Neural cell (in vitro differentiated cells): ENCODE data around the gene RASA1. TPM values are rescaled to one million over a fixed set of nuclear protein-coding genes. Genes with fewer than 3 reads are reported as not detected.

Experiments used
- H2AFZ ChIP-seq: fragments of 200-600, 300-800 bp; sonication (generic), shearing (Covaris generic); 2 replicates; pipeline ENCODE4 v1.6.0; 2014; ENCODE audit warnings: low read depth, mild to moderate bottlenecking, antibody characterized with exemption, low read length, moderate library complexity
- H3F3A ChIP-seq: fragments of 200-600 bp; shearing (Covaris generic); 2 replicates; pipeline ENCODE4 v1.6.1; 2016; ENCODE audit warnings: mild to moderate bottlenecking, moderate library complexity, mixed read lengths, antibody characterized with exemption, low read length; ENCODE audit not compliant: insufficient read depth, poor library complexity, severe bottlenecking
- H3K27ac ChIP-seq: fragments of 200-600, 300-800 bp; sonication (generic), shearing (Covaris generic); 2 replicates; pipeline ENCODE4 v1.5.1; 2014; ENCODE audit warnings: mild to moderate bottlenecking, low read length, moderate library complexity
- H3K27me3 ChIP-seq: fragments of 300-800, 200-600 bp; sonication (generic), shearing (Covaris generic); 2 replicates; pipeline ENCODE4 v1.6.0; 2014; ENCODE audit warnings: mild to moderate bottlenecking, low read depth, low read length, moderate library complexity; ENCODE audit not compliant: insufficient read depth
- H3K36me3 ChIP-seq: fragments of 300-800, 200-600 bp; sonication (generic), shearing (Covaris generic); 2 replicates; pipeline ENCODE4 v1.5.1; 2014; ENCODE audit warnings: mild to moderate bottlenecking, antibody characterized with exemption, low read length, moderate library complexity; ENCODE audit not compliant: insufficient read depth
- H3K4me2 ChIP-seq: fragments of 300-800, 200-600 bp; sonication (generic), shearing (Covaris generic); 2 replicates; pipeline ENCODE4 v1.6.0; 2014; ENCODE audit warnings: mild to moderate bottlenecking, low read length
- H3K4me3 ChIP-seq: fragments of 300-800, 200-600 bp; sonication (generic), shearing (Covaris generic); 2 replicates; pipeline ENCODE4 v1.5.1; 2014; ENCODE audit warnings: mild to moderate bottlenecking, low read length, moderate library complexity
- H3K79me2 ChIP-seq: fragments of 200-600 bp; shearing (Covaris generic); replicated peaks from 2 replicates; pipeline ENCODE4 v1.6.0; 2014; ENCODE audit warnings: mild to moderate bottlenecking, low read length, moderate library complexity; ENCODE audit not compliant: insufficient read depth
- H3K9ac ChIP-seq: fragments of 300-800, 200-600 bp; sonication (generic), shearing (Covaris generic); 2 replicates; pipeline ENCODE4 v1.6.1; 2016; ENCODE audit warnings: mild to moderate bottlenecking, low read length, mixed read lengths
- H3K9me2 ChIP-seq: fragments of 200-600 bp; shearing (Covaris generic); 2 replicates; pipeline ENCODE4 v1.6.1; 2016; ENCODE audit warnings: mild to moderate bottlenecking, low read length, mixed read lengths; ENCODE audit not compliant: insufficient read depth
- H3K9me3 ChIP-seq: fragments of 200-600, 300-800 bp; sonication (generic), shearing (Covaris generic); 2 replicates; pipeline ENCODE4 v1.6.1; 2016; ENCODE audit warnings: mild to moderate bottlenecking, mixed run types, low read length, moderate library complexity, mixed read lengths
- H4K20me1 ChIP-seq: fragments of 200-600 bp; shearing (Covaris generic); 2 replicates; pipeline ENCODE4 v1.6.1; 2016; ENCODE audit warnings: mild to moderate bottlenecking, mixed run types; ENCODE audit not compliant: insufficient read depth
- EP300 ChIP-seq: fragments of 450-650 bp; conservative IDR thresholded peaks from 2 replicates; pipeline ENCODE4 v1.6.1; 2014; ENCODE audit warnings: antibody characterized with exemption, mild to moderate bottlenecking, moderate library complexity; ENCODE audit not compliant: poor library complexity, severe bottlenecking
- EZH2 ChIP-seq: fragments of 200-600, 300-800 bp; shearing (Covaris generic), sonication (generic); IDR thresholded peaks from 2 replicates; pipeline ENCODE4 v1.6.1; 2014; ENCODE audit warnings: antibody characterized with exemption, low read length, borderline replicate concordance, mild to moderate bottlenecking; ENCODE audit not compliant: insufficient read depth, poor library complexity, severe bottlenecking
- MXI1 ChIP-seq: fragments of 450-650 bp; conservative IDR thresholded peaks from 2 replicates; pipeline ENCODE4 v1.6.1; 2014; ENCODE audit warnings: antibody characterized with exemption, mild to moderate bottlenecking; ENCODE audit not compliant: poor library complexity, severe bottlenecking
- POLR2AphosphoS5 ChIP-seq: IDR thresholded peaks from 2 replicates; pipeline ENCODE4 v1.6.1; 2012
- RAD21 ChIP-seq: fragments of 450-650 bp; conservative IDR thresholded peaks from 2 replicates; pipeline ENCODE4 v1.6.1; 2014; ENCODE audit warnings: antibody characterized with exemption, mild to moderate bottlenecking, moderate library complexity
- SMC3 ChIP-seq: fragments of 450-650 bp; conservative IDR thresholded peaks from 2 replicates; pipeline ENCODE4 v1.6.1; 2014; ENCODE audit warnings: antibody characterized with exemption, mild to moderate bottlenecking, moderate library complexity; ENCODE audit not compliant: poor library complexity
- TAF1 ChIP-seq: IDR thresholded peaks from 2 replicates; pipeline ENCODE4 v1.6.1; 2012; ENCODE audit warnings: low read depth
- polyA plus RNA-seq: library from polyadenylated mRNA; depleted of rRNA; stranded (reverse); fragments of >200 nt; gene quantifications from 2 replicates; pipeline ENCODE4 v1.2.3, GENCODE V29; 2014
- TF ChIP-seq, protein P1 (sequence below): IDR thresholded peaks from 2 replicates; pipeline ENCODE4 v1.6.1; 2012; ENCODE audit warnings: borderline replicate concordance
- TF ChIP-seq, protein P2 (sequence below): fragments of 450-650 bp; IDR thresholded peaks from 2 replicates; pipeline ENCODE4 v1.5.1; 2014; ENCODE audit warnings: antibody characterized with exemption, mild to moderate bottlenecking, moderate library complexity; ENCODE audit not compliant: poor library complexity, severe bottlenecking

RASA1 gene
- polyA plus RNA-seq, 1 donor from 2014 or later = 72.8 TPM

DNA sequence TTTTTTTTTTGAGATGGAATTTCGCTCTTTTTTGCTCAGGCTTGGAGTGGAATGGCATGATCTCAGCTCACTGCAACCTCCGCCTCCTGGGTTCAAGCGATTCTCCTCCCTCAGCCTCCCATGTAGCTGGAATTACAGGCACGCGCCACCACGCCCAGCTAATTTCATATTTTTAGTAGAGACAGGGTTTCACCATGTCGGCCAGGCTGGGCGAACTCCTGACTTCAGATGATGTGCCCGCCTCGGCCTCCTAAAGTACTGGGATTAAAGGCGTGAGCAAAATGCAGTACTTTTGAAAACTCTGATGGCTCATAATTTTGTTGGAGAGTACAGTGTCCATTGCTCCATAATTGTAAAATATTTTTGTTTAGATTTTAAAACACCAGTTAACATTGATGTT lies 92.4 kb downstream of the RASA1 start:
- H3K27me3 ChIP-seq = no peaks in the 10 kb centered on the region
- H3K27ac ChIP-seq = no peak overlapping the region
- H3K79me2 ChIP-seq = no peaks in the 10 kb centered on the region
- no peak overlapping the region for H3K9ac ChIP-seq
- H3K4me3 ChIP-seq = no peak overlapping the region
- H3K9me2 ChIP-seq = no peaks in the 10 kb centered on the region
- no peaks in the 10 kb centered on the region for H4K20me1 ChIP-seq
- no peak overlapping the region for H3K4me2 ChIP-seq
- TF ChIP-seq MXI1 (no peak), EP300 (no peak), POLR2AphosphoS5 (no peak), RAD21 (no peak), EZH2 (no peak), SMC3 (no peak), TAF1 (no peak)
- TF ChIP-seq, protein P1, sequence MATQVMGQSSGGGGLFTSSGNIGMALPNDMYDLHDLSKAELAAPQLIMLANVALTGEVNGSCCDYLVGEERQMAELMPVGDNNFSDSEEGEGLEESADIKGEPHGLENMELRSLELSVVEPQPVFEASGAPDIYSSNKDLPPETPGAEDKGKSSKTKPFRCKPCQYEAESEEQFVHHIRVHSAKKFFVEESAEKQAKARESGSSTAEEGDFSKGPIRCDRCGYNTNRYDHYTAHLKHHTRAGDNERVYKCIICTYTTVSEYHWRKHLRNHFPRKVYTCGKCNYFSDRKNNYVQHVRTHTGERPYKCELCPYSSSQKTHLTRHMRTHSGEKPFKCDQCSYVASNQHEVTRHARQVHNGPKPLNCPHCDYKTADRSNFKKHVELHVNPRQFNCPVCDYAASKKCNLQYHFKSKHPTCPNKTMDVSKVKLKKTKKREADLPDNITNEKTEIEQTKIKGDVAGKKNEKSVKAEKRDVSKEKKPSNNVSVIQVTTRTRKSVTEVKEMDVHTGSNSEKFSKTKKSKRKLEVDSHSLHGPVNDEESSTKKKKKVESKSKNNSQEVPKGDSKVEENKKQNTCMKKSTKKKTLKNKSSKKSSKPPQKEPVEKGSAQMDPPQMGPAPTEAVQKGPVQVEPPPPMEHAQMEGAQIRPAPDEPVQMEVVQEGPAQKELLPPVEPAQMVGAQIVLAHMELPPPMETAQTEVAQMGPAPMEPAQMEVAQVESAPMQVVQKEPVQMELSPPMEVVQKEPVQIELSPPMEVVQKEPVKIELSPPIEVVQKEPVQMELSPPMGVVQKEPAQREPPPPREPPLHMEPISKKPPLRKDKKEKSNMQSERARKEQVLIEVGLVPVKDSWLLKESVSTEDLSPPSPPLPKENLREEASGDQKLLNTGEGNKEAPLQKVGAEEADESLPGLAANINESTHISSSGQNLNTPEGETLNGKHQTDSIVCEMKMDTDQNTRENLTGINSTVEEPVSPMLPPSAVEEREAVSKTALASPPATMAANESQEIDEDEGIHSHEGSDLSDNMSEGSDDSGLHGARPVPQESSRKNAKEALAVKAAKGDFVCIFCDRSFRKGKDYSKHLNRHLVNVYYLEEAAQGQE = no peak
- TF ChIP-seq, protein P2, sequence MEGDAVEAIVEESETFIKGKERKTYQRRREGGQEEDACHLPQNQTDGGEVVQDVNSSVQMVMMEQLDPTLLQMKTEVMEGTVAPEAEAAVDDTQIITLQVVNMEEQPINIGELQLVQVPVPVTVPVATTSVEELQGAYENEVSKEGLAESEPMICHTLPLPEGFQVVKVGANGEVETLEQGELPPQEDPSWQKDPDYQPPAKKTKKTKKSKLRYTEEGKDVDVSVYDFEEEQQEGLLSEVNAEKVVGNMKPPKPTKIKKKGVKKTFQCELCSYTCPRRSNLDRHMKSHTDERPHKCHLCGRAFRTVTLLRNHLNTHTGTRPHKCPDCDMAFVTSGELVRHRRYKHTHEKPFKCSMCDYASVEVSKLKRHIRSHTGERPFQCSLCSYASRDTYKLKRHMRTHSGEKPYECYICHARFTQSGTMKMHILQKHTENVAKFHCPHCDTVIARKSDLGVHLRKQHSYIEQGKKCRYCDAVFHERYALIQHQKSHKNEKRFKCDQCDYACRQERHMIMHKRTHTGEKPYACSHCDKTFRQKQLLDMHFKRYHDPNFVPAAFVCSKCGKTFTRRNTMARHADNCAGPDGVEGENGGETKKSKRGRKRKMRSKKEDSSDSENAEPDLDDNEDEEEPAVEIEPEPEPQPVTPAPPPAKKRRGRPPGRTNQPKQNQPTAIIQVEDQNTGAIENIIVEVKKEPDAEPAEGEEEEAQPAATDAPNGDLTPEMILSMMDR = no peak
- no peaks in the 10 kb centered on the region for H3F3A ChIP-seq
- peaks cover 11% of the 10 kb centered on the region for H3K36me3 ChIP-seq
- H3K9me3 ChIP-seq = no peaks in the 10 kb centered on the region
- no peak overlapping the region for H2AFZ ChIP-seq

DNA sequence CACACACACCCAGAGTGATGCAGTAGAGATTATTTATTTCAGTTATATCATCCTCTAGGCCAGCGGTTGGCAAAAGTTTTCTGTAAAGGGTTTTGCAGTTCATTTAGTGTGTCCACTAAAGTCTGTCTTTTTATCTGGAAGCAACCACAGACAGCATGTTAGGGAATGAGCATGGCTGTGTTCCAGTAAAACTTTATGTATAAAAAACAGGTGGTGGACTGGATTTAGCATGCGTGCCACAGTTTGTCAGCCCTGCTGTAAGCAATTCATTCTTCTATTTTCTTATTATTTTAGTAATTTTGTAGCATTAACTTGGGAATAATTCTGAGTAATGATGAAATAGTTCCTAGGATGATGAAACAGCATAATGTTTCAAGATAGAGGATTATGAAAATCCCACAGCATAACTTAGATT lies 93.4 kb downstream of the RASA1 start:
- no peak overlapping the region for H3K27ac ChIP-seq
- no peak overlapping the region for H2AFZ ChIP-seq
- no peaks in the 10 kb centered on the region for H3K79me2 ChIP-seq
- H3K9me3 ChIP-seq = no peaks in the 10 kb centered on the region
- H3K9ac ChIP-seq = no peak overlapping the region
- H3K9me2 ChIP-seq = no peaks in the 10 kb centered on the region
- no peak overlapping the region for H3K4me2 ChIP-seq
- H3K27me3 ChIP-seq = no peaks in the 10 kb centered on the region
- no peak overlapping the region for H3K4me3 ChIP-seq
- H4K20me1 ChIP-seq = no peaks in the 10 kb centered on the region
- H3F3A ChIP-seq = no peaks in the 10 kb centered on the region
- TF ChIP-seq EZH2 (no peak), TAF1 (no peak), RAD21 (no peak), MXI1 (no peak), POLR2AphosphoS5 (no peak), SMC3 (no peak), EP300 (no peak)
- TF ChIP-seq, protein P1 = no peak
- TF ChIP-seq, protein P2 = no peak
- H3K36me3 ChIP-seq = peaks cover 6% of the 10 kb centered on the region
